ENCODE data around the gene CASKIN2.

GRCh38 chr17:75561927-75562603 lies 46.7 kb upstream of the CASKIN2 start:
- TF ChIP-seq CTCF (IDR thresholded peaks at IDR 0.05) (no peak), POLR2A (IDR thresholded peaks at IDR 0.05) (no peak)
